ENCODE results near the gene ACOXL. TPM values are rescaled to one million over a fixed set of nuclear protein-coding genes. Genes with fewer than 3 reads are reported as not detected.

ACOXL gene
- total and polyA plus RNA-seq, 2 donors (not counting 3 experiments of a cell fraction or from before 2014, with no cell fraction given): not detected

GRCh38 chr2:110768591-110768990 is 36.2 kb downstream of the ACOXL start:
- Histone ChIP-seq H3K9me1 (replicated peaks; ENCODE audit: control insufficient read depth, extremely low read depth, insufficient read depth, low read length) (no peaks in the 10 kb centered on the region), H3K4me2 (ENCODE audit: insufficient read depth, low read length) (no peak overlapping the region), H3K79me2 (ENCODE audit: control insufficient read depth, insufficient read depth, low read length) (no peaks in the 10 kb centered on the region), H3K27ac (ENCODE audit: insufficient read depth, low read depth, low read length) (no peak overlapping the region), H3K9me3 (replicated peaks; ENCODE audit: control insufficient read depth, insufficient read depth, low read length) (no peaks in the 10 kb centered on the region), H3K4me3 (replicated peaks in 1 of 3; ENCODE audit: insufficient read depth in 1 of 3, low read depth in 1 of 3, low read length in 3 of 3) (no peak overlapping the region), H3K4me1 (ENCODE audit: control insufficient read depth, extremely low read depth, insufficient read depth, low read length) (no peaks in the 10 kb centered on the region), H3K36me3 (ENCODE audit: control insufficient read depth in 2 of 2, extremely low read depth in 1 of 2, insufficient read depth in 2 of 2, low read length in 2 of 2) (no peaks in the 10 kb centered on the region), H3K27me3 (ENCODE audit: control insufficient read depth in 2 of 2, insufficient read depth in 2 of 2, low read length in 2 of 2) (peaks cover 14 to 26% of the 10 kb centered on the region in 2 experiments), H4K20me1 (replicated peaks; ENCODE audit: control insufficient read depth, extremely low read depth, insufficient read depth, low read length) (no peaks in the 10 kb centered on the region), H2AFZ (ENCODE audit: low read depth, low read length) (no peak overlapping the region), H3K9ac (replicated peaks; ENCODE audit: extremely low read depth, insufficient read depth, low read length) (no peak overlapping the region)
- no TSS peak for BruUV-seq (replicated peaks)
- FAIRE-seq: no peak
- ChIA-PET POLR2A (no interaction called here), CTCF (interaction anchor here (2.4 kb wide), 1 partner anchor 13 kb away, joined by 13 read pairs; no protein-coding TSS in a partner anchor)
- dilution Hi-C loops (cut with MboI; ENCODE audit: extremely low pct_ligation_motif_present, low sequenced_read_pairs) (no loop called here), intact Hi-C loops (cut with micrococcal nuclease) (no loop called here)
- no peak for DNase-seq (ENCODE audit: low read depth, low spot score)
- TF ChIP-seq GATA2 (IDR thresholded peaks at IDR 0.05; ENCODE audit: insufficient read depth, insufficient read length, low read depth, low read length) (no peak), FOS (IDR thresholded peaks at IDR 0.05; ENCODE audit: borderline replicate concordance, insufficient read depth, low read length) (no peak), EZH2 (IDR thresholded peaks at IDR 0.05; ENCODE audit: borderline replicate concordance, low read depth, low read length, severe bottlenecking) (no peak), JUN (IDR thresholded peaks at IDR 0.05; ENCODE audit: borderline replicate concordance, insufficient read depth, insufficient read length, low read depth) (no peak)
- TF ChIP-seq, protein P1, sequence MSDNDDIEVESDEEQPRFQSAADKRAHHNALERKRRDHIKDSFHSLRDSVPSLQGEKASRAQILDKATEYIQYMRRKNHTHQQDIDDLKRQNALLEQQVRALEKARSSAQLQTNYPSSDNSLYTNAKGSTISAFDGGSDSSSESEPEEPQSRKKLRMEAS (IDR thresholded peaks at IDR 0.05; ENCODE audit: insufficient read depth, insufficient read length): no peak

GRCh38 chr2:110770404-110770958 is 38.1 kb downstream of the ACOXL start:
- DNase-seq (ENCODE audit: low read depth, low spot score) (no peak), FAIRE-seq (no peak)
- no TSS peak for BruUV-seq (replicated peaks)
- no peaks in the 10 kb centered on the region for H3K4me1 ChIP-seq (ENCODE audit: control insufficient read depth, extremely low read depth, insufficient read depth, low read length)
- H3K36me3 ChIP-seq (ENCODE audit: control insufficient read depth in 2 of 2, extremely low read depth in 1 of 2, insufficient read depth in 2 of 2, low read length in 2 of 2): no peaks in the 10 kb centered on the region
- no peaks in the 10 kb centered on the region for H4K20me1 ChIP-seq (replicated peaks; ENCODE audit: control insufficient read depth, extremely low read depth, insufficient read depth, low read length)
- ChIA-PET POLR2A (no interaction called here), CTCF (interaction anchor here (0.6 to 1.0 kb wide), 2 partner anchors 13 to 15 kb away, joined by 4 read pairs; no protein-coding TSS in a partner anchor)
- dilution Hi-C loops (cut with MboI; ENCODE audit: extremely low pct_ligation_motif_present, low sequenced_read_pairs) (no loop called here), intact Hi-C loops (cut with micrococcal nuclease) (no loop called here)
- H3K27ac ChIP-seq (ENCODE audit: insufficient read depth, low read depth, low read length): no peak overlapping the region
- no peaks in the 10 kb centered on the region for H3K9me3 ChIP-seq (replicated peaks; ENCODE audit: control insufficient read depth, insufficient read depth, low read length)
- H3K4me3 ChIP-seq (replicated peaks in 1 of 3; ENCODE audit: insufficient read depth in 1 of 3, low read depth in 1 of 3, low read length in 3 of 3): no peak overlapping the region
- no peak overlapping the region for H3K9ac ChIP-seq (replicated peaks; ENCODE audit: extremely low read depth, insufficient read depth, low read length)
- H3K27me3 ChIP-seq (ENCODE audit: control insufficient read depth in 2 of 2, insufficient read depth in 2 of 2, low read length in 2 of 2): peaks cover 16 to 17% of the 10 kb centered on the region in 2 experiments
- H3K79me2 ChIP-seq (ENCODE audit: control insufficient read depth, insufficient read depth, low read length): no peaks in the 10 kb centered on the region
- no peaks in the 10 kb centered on the region for H3K9me1 ChIP-seq (replicated peaks; ENCODE audit: control insufficient read depth, extremely low read depth, insufficient read depth, low read length)
- TF ChIP-seq JUN (IDR thresholded peaks at IDR 0.05; ENCODE audit: borderline replicate concordance, insufficient read depth, insufficient read length, low read depth) (no peak), POLR2AphosphoS5 (IDR thresholded peaks at IDR 0.05; ENCODE audit: insufficient read depth, low read depth, low read length) (no peak), GATA2 (IDR thresholded peaks at IDR 0.05; ENCODE audit: insufficient read depth, insufficient read length, low read depth, low read length) (no peak), MYC (IDR thresholded peaks at IDR 0.05; ENCODE audit: low read depth, low read length) (no peak), FOS (IDR thresholded peaks at IDR 0.05; ENCODE audit: borderline replicate concordance, insufficient read depth, low read length) (no peak), POLR2A (IDR thresholded peaks at IDR 0.05; ENCODE audit: low read depth, low read length) (no peak), EZH2 (IDR thresholded peaks at IDR 0.05; ENCODE audit: borderline replicate concordance, low read depth, low read length, severe bottlenecking) (no peak)
- TF ChIP-seq, protein P2, sequence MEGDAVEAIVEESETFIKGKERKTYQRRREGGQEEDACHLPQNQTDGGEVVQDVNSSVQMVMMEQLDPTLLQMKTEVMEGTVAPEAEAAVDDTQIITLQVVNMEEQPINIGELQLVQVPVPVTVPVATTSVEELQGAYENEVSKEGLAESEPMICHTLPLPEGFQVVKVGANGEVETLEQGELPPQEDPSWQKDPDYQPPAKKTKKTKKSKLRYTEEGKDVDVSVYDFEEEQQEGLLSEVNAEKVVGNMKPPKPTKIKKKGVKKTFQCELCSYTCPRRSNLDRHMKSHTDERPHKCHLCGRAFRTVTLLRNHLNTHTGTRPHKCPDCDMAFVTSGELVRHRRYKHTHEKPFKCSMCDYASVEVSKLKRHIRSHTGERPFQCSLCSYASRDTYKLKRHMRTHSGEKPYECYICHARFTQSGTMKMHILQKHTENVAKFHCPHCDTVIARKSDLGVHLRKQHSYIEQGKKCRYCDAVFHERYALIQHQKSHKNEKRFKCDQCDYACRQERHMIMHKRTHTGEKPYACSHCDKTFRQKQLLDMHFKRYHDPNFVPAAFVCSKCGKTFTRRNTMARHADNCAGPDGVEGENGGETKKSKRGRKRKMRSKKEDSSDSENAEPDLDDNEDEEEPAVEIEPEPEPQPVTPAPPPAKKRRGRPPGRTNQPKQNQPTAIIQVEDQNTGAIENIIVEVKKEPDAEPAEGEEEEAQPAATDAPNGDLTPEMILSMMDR (IDR thresholded peaks at IDR 0.05; ENCODE audit: extremely low read depth in 1 of 2, insufficient read depth in 1 of 2, low read depth in 1 of 2, low read length in 2 of 2): no peak
- TF ChIP-seq, protein P1 (IDR thresholded peaks at IDR 0.05; ENCODE audit: insufficient read depth, insufficient read length): no peak
- no peak overlapping the region for H2AFZ ChIP-seq (ENCODE audit: low read depth, low read length)
- H3K4me2 ChIP-seq (ENCODE audit: insufficient read depth, low read length): no peak overlapping the region
